Liver (tissue), 9 donors: ENCODE results near the gene PHGDH. TPM values are rescaled to one million over a fixed set of nuclear protein-coding genes. Genes with fewer than 3 reads are reported as not detected.

Source experiments
- DNase-seq: peaks from one replicate; pipeline ENCODE4 v3.0.0-alpha.2; 2017; ENCODE audit warnings: low spot score
- H3K27ac ChIP-seq, 2 donors: one replicate each; pipeline ENCODE4 v1.7.0; 2013; ENCODE audit warnings: inconsistent platforms in 2 of 2, low read length in 2 of 2, control low read depth in 1 of 2, low read depth in 1 of 2, mild to moderate bottlenecking in 1 of 2
- H3K27me3 ChIP-seq, 4 donors: one replicate each; pipeline versions ENCODE4 v1.6.1 to v1.7.0; 2013; ENCODE audit warnings: low read length in 3 of 4, inconsistent platforms in 1 of 4, mild to moderate bottlenecking in 1 of 4, moderate library complexity in 1 of 4; ENCODE audit not compliant: control insufficient read depth in 4 of 4, insufficient read depth in 4 of 4
- H3K36me3 ChIP-seq, 4 donors: one replicate each; pipeline versions ENCODE4 v1.6.1 to v1.7.0; 2013; ENCODE audit warnings: low read length in 3 of 4, mild to moderate bottlenecking in 3 of 4, low read depth in 1 of 4, moderate library complexity in 1 of 4; ENCODE audit not compliant: control insufficient read depth in 4 of 4, insufficient read depth in 3 of 4
- H3K4me1 ChIP-seq, 4 donors: one replicate each; pipeline versions ENCODE4 v1.6.1 to v1.7.0; 2013; ENCODE audit warnings: low read length in 3 of 4, mild to moderate bottlenecking in 3 of 4, moderate library complexity in 1 of 4; ENCODE audit not compliant: control insufficient read depth in 4 of 4, insufficient read depth in 4 of 4
- H3K4me3 ChIP-seq, 3 donors: one replicate each; pipeline versions ENCODE4 v1.6.1 to v1.7.0; 2013; ENCODE audit warnings: low read length in 3 of 3, control low read depth in 1 of 3, low read depth in 1 of 3, mild to moderate bottlenecking in 1 of 3
- H3K9ac ChIP-seq, 2 donors: one replicate each; pipeline ENCODE4 v1.7.0; 2013; ENCODE audit warnings: low read length in 2 of 2, mild to moderate bottlenecking in 2 of 2, moderate library complexity in 2 of 2, control low read depth in 1 of 2, low read depth in 1 of 2
- H3K9me3 ChIP-seq, 4 donors: one replicate each; pipeline versions ENCODE4 v1.6.1 to v1.7.0; 2013; ENCODE audit warnings: low read length in 3 of 4; ENCODE audit not compliant: control insufficient read depth in 4 of 4
- ATF3 ChIP-seq: IDR thresholded peaks from 2 replicates; pipeline ENCODE4 v1.6.1; 2016; ENCODE audit warnings: antibody characterized with exemption
- CTCF ChIP-seq: fragments of 150-350 bp; IDR thresholded peaks from 2 replicates; pipeline ENCODE4 v1.5.1; 2017; ENCODE audit warnings: improper control_type of control experiment, low read depth, low read length; ENCODE audit not compliant: missing input control
- EGR1 ChIP-seq, 2 donors: IDR thresholded peaks; 2 replicates each; pipeline ENCODE4 v1.6.1; 2016 to 2018; ENCODE audit warnings: antibody characterized with exemption in 2 of 2, low read depth in 2 of 2
- FOXA1 ChIP-seq: IDR thresholded peaks from 2 replicates; pipeline ENCODE4 v1.6.1; 2016; ENCODE audit warnings: antibody characterized with exemption
- FOXA2 ChIP-seq: IDR thresholded peaks from 2 replicates; pipeline ENCODE4 v1.6.1; 2016; ENCODE audit warnings: antibody characterized with exemption
- GABPA ChIP-seq, 2 donors: IDR thresholded peaks in 1 of 2; conservative IDR thresholded peaks in 1 of 2; 2 replicates each; pipeline ENCODE4 v1.6.1; 2016; ENCODE audit warnings: antibody characterized with exemption in 2 of 2, mild to moderate bottlenecking in 1 of 2, moderate library complexity in 1 of 2
- HNF4A ChIP-seq, 2 donors: conservative IDR thresholded peaks; 2 replicates each; pipeline ENCODE4 v1.6.1; 2016; ENCODE audit warnings: antibody characterized with exemption in 2 of 2, mild to moderate bottlenecking in 2 of 2
- HNF4G ChIP-seq: IDR thresholded peaks from 2 replicates; pipeline ENCODE4 v1.6.1; 2016; ENCODE audit warnings: antibody characterized with exemption
- JUND ChIP-seq, 2 donors: IDR thresholded peaks; 2 replicates each; pipeline ENCODE4 v1.6.1; 2016; ENCODE audit warnings: antibody characterized with exemption in 2 of 2
- MAX ChIP-seq: IDR thresholded peaks from 2 replicates; pipeline ENCODE4 v1.6.1; 2016; ENCODE audit warnings: antibody characterized with exemption
- NR2F2 ChIP-seq: IDR thresholded peaks from 2 replicates; pipeline ENCODE4 v1.6.1; 2016; ENCODE audit warnings: antibody characterized with exemption
- RAD21 ChIP-seq, 2 donors: IDR thresholded peaks; 2 replicates each; pipeline ENCODE4 v1.6.1; 2016; ENCODE audit warnings: antibody characterized with exemption in 2 of 2, mild to moderate bottlenecking in 2 of 2
- REST ChIP-seq: IDR thresholded peaks from 2 replicates; pipeline ENCODE4 v1.6.1; 2016; ENCODE audit warnings: antibody characterized with exemption, mild to moderate bottlenecking
- RXRA ChIP-seq, 2 donors: IDR thresholded peaks; 2 replicates each; pipeline ENCODE4 v1.6.1; 2017 to 2018; ENCODE audit warnings: antibody characterized with exemption in 2 of 2, mild to moderate bottlenecking in 1 of 2
- SP1 ChIP-seq: IDR thresholded peaks from 2 replicates; pipeline ENCODE4 v1.6.1; 2018; ENCODE audit warnings: antibody characterized with exemption, mild to moderate bottlenecking
- TAF1 ChIP-seq: conservative IDR thresholded peaks from 2 replicates; pipeline ENCODE4 v1.6.1; 2016; ENCODE audit warnings: antibody characterized with exemption, mild to moderate bottlenecking
- YY1 ChIP-seq: IDR thresholded peaks from 2 replicates; pipeline ENCODE4 v1.6.1; 2016; ENCODE audit warnings: antibody characterized with exemption, mild to moderate bottlenecking
- ZBTB33 ChIP-seq: IDR thresholded peaks from 2 replicates; pipeline ENCODE4 v1.6.1; 2016; ENCODE audit warnings: antibody characterized with exemption
- WGBS: extraction: QIAGEN DNeasy Blood & Tissue Kit; methylation state at CpG from one replicate; pipeline ENCODE4 v1.1.7; 2013; 5-methylcytosine and 5-hydroxymethylcytosine counted together
- polyA plus RNA-seq, 2 donors: library from polyadenylated mRNA; stranded (reverse) in 1 of 2; unstranded in 1 of 2; fragments of 200-250 nt in 1 of 2; fragments of >200 nt in 1 of 2; fragmentation: Nextera tagmentation in 1 of 2; extraction: Ambion mirVana in 1 of 2; gene quantifications; one replicate each; pipeline versions ENCODE4 v1.2.1 to v1.2.3, GENCODE V29; 2013 to 2015
- total RNA-seq, 2 donors: library from RNA; depleted of rRNA; stranded (reverse); fragments of >200 nt; gene quantifications; one replicate each; pipeline ENCODE4 v1.2.3, GENCODE V29; 2014
- donor health status: healthy.
- donor health status: healthy.
- donor health status: healthy.
- donor health status: healthy.
- donor health status: healthy.

The PHGDH gene
- total and polyA plus RNA-seq, 4 donors: 48.0 to 178 (median 80.5) TPM

GRCh38 chr1:119736649-119737039 is 24.9 kb downstream of the PHGDH start:
- no peaks in the 10 kb centered on the region for H3K9me3 ChIP-seq
- H3K27me3 ChIP-seq: no peaks in the 10 kb centered on the region
- WGBS: 96% methylated on average over 2 of the region's 2 CpGs
- H3K36me3 ChIP-seq: peaks cover 0 to 36% (median 14%) of the 10 kb centered on the region in 4 donors
- peaks cover 0 to 46% (median 9%) of the 10 kb centered on the region in 4 donors for H3K4me1 ChIP-seq
- TF ChIP-seq TAF1 (no peak), EGR1 (IDR thresholded peaks at IDR 0.05; ENCODE audit: low read depth in 2 of 2) (no peak), NR2F2 (no peak), ZBTB33 (no peak), FOXA2 (no peak), HNF4A (conservative IDR thresholded peaks at IDR 0.05) (no peak), ATF3 (no peak), MAX (no peak), RAD21 (IDR thresholded peaks at IDR 0.05) (no peak), JUND (IDR thresholded peaks at IDR 0.05) (no peak), FOXA1 (no peak), YY1 (no peak), REST (no peak), CTCF (no peak), SP1 (no peak), HNF4G (no peak), GABPA (IDR thresholded peaks at IDR 0.05 in 1 of 2, conservative IDR thresholded peaks at IDR 0.05 in 1 of 2) (no peak), RXRA (IDR thresholded peaks at IDR 0.05) (no peak)
- DNase-seq: no peak
- no peak overlapping the region for H3K9ac ChIP-seq
- no peak overlapping the region for H3K27ac ChIP-seq
- no peak overlapping the region for H3K4me3 ChIP-seq
